Keratinocyte (primary cell): Measurements from ENCODE around the gene ARID5A.

Source experiments
- EZH2 ChIP-seq: IDR thresholded peaks from one replicate; pipeline ENCODE4 v1.6.1; 2012; ENCODE audit warnings: inconsistent platforms, mild to moderate bottlenecking, low read length, moderate library complexity
- TF ChIP-seq, protein P1 (sequence below), 3 experiments: IDR thresholded peaks in 1 of 3; conservative IDR thresholded peaks in 1 of 3; optimal IDR thresholded peaks in 1 of 3; 2 replicates in 2 of 3; 3 replicates in 1 of 3; pipeline versions ENCODE3 to v1.5.1; 2011; ENCODE audit warnings: low read length in 3 of 3, mild to moderate bottlenecking in 3 of 3, moderate library complexity in 2 of 3, control low read depth in 1 of 3, inconsistent platforms in 1 of 3; ENCODE audit not compliant: insufficient read depth in 2 of 3; ENCODE audit errors: extremely low read depth in 1 of 3

DNA sequence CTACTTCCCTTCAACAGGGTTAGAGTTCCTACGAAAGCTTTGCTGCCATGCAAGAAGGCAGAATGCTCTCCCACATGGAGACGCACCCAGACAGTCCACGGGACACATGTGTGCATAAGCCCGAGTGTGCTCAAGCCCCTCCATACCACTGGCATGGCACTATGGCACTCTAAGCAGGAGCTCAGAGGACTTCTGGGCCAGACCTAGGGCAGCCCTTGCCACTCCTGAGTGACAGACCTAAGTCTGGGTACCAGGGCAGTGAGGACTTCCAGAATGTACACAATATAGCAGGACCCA, 11.4 kb upstream of the ARID5A start:
- TF ChIP-seq, protein P1, sequence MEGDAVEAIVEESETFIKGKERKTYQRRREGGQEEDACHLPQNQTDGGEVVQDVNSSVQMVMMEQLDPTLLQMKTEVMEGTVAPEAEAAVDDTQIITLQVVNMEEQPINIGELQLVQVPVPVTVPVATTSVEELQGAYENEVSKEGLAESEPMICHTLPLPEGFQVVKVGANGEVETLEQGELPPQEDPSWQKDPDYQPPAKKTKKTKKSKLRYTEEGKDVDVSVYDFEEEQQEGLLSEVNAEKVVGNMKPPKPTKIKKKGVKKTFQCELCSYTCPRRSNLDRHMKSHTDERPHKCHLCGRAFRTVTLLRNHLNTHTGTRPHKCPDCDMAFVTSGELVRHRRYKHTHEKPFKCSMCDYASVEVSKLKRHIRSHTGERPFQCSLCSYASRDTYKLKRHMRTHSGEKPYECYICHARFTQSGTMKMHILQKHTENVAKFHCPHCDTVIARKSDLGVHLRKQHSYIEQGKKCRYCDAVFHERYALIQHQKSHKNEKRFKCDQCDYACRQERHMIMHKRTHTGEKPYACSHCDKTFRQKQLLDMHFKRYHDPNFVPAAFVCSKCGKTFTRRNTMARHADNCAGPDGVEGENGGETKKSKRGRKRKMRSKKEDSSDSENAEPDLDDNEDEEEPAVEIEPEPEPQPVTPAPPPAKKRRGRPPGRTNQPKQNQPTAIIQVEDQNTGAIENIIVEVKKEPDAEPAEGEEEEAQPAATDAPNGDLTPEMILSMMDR (optimal IDR thresholded peaks at IDR 0.05 in 1 of 3, IDR thresholded peaks at IDR 0.05 in 1 of 3, conservative IDR thresholded peaks at IDR 0.05 in 1 of 3; ENCODE audit: extremely low read depth in 1 of 3, insufficient read depth in 2 of 3, low read length in 3 of 3) = no peak
- TF ChIP-seq EZH2 = no peak
